Activated CD8-positive, alpha-beta memory T cell treated with anti-CD3 and anti-CD28 coated beads, Interleukin-2, amount 10 ng/mL, durations not matched to agents 7 days and 5 days (primary cell): ENCODE results near the gene JUP. TPM values are rescaled to one million over a fixed set of nuclear protein-coding genes. Genes with fewer than 3 reads are reported as not detected.
"Not testable (repeated sequence)": the region's sequence is repeated elsewhere in the genome, so short reads cannot be mapped to it uniquely, and the experiment has no call there.

Source experiments
- ATAC-seq: fragments of 150-1000 bp; cut with Tn5 transposase; one replicate; pipeline ENCODE4 v1.10.0; 2021; ENCODE audit warnings: moderate library complexity
- CTCF ChIA-PET: fragments of 350-600 bp; sonication (Branson Sonifier 250); formaldehyde crosslinking; loops from one replicate; lab custom pipeline; 2021; ENCODE audit warnings: antibody characterized with exemption; lab: Charles Lee
- DNase-seq: peaks from one replicate; pipeline ENCODE4 v3.0.0-alpha.2; 2020
- H3K27ac Mint-ChIP-seq: one replicate; pipeline ENCODE4 v1.8.0; 2021; ENCODE audit warnings: mild to moderate bottlenecking, mixed read lengths
- H3K27me3 Mint-ChIP-seq: one replicate; pipeline ENCODE4 v1.8.0; 2021; ENCODE audit warnings: mixed read lengths
- H3K36me3 Mint-ChIP-seq: one replicate; pipeline ENCODE4 v1.8.0; 2021; ENCODE audit warnings: mild to moderate bottlenecking, mixed read lengths
- H3K4me1 Mint-ChIP-seq: one replicate; pipeline ENCODE4 v1.8.0; 2021; ENCODE audit warnings: mixed read lengths
- H3K4me3 Mint-ChIP-seq: one replicate; pipeline ENCODE4 v1.8.0; 2021; ENCODE audit warnings: mild to moderate bottlenecking, moderate library complexity, mixed read lengths
- H3K9me3 Mint-ChIP-seq: one replicate; pipeline ENCODE4 v1.8.0; 2022; ENCODE audit warnings: low read depth, mixed read lengths
- total RNA-seq, 2 experiments: library from RNA; stranded (reverse); gene quantifications; one replicate each; pipeline ENCODE4 v1.2.3, GENCODE V29; 2021

JUP gene
- 1 to 10 TPM; 2.3 TPM for total RNA-seq

- DNase-seq (peak; percentile 93), ATAC-seq (peak; percentile 97)
- H3K27me3 Mint-ChIP-seq: peaks cover 62% of the 10 kb centered on the region
- H3K9me3 Mint-ChIP-seq: no peaks in the 10 kb centered on the region
- H3K27ac Mint-ChIP-seq: no peak within 1 kb of the TSS
- CTCF ChIA-PET: interaction anchor here (0.6 to 2.9 kb wide), 14 partner anchors 8 to 408 kb away, joined by 3 to 17 read pairs (median 4); partner anchors contain the start of genes GHDC and P3H4
- peak within 1 kb of the TSS; percentile 16 for H3K4me3 Mint-ChIP-seq
- peaks cover 26% of the 10 kb centered on the region for H3K4me1 Mint-ChIP-seq
- no peaks in the 10 kb centered on the region for H3K36me3 Mint-ChIP-seq
Measured at GRCh38 chr17:41786227-41787020, at the start of gene JUP. TSS of gene JUP (minus strand) at chr17:41786711. CDS start at chr17:41771854, 14,857 bp downstream.

GRCh38 chr17:41835800-41836549, 49.5 kb upstream of the JUP start, which contains the start of gene NT5C3B:
TSS of gene NT5C3B (minus strand) at chr17:41836232. CDS start at chr17:41836193, 39 bp downstream.
- Mint-ChIP-seq H3K9me3 (no peaks in the 10 kb centered on the region), H3K4me1 (peaks cover 15% of the 10 kb centered on the region), H3K27ac (peak within 1 kb of the TSS; percentile 64), H3K4me3 (peak within 1 kb of the TSS; percentile 77), H3K27me3 (peaks cover 5% of the 10 kb centered on the region), H3K36me3 (peaks cover 9% of the 10 kb centered on the region)
- CTCF ChIA-PET: interaction anchor here (0.9 to 1.5 kb wide), 2 partner anchors 29 to 94 kb away, joined by 3 to 5 read pairs; partner anchors contain the start of genes KLHL11 and ODAD4
- peak; percentile 91 for ATAC-seq
- DNase-seq: peak; percentile 67

GRCh38 chr17:41835214-41835799, 48.8 kb upstream of the JUP start:
- Mint-ChIP-seq H3K36me3 (peaks cover 14% of the 10 kb centered on the region), H3K9me3 (no peaks in the 10 kb centered on the region), H3K27me3 (peaks cover 5% of the 10 kb centered on the region), H3K4me1 (peaks cover 15% of the 10 kb centered on the region), H3K4me3 (peak overlapping the region; percentile 77), H3K27ac (no peak overlapping the region)
- no peak for ATAC-seq
- CTCF ChIA-PET: interaction anchor here (0.8 to 1.5 kb wide), 5 partner anchors 23 to 139 kb away, joined by 3 to 5 read pairs (median 4); partner anchors contain the start of genes KLHL11 and P3H4
- DNase-seq: no peak

- not testable (repeated sequence) for H3K27ac Mint-ChIP-seq, ATAC-seq, DNase-seq, H3K9me3 Mint-ChIP-seq, H3K27me3 Mint-ChIP-seq, H3K4me3 Mint-ChIP-seq, H3K4me1 Mint-ChIP-seq
- CTCF ChIA-PET: interaction anchor here (0.8 to 0.9 kb wide), 2 partner anchors 19 to 29 kb away, joined by 3 read pairs; partner anchors contain the start of gene P3H4
- H3K36me3 Mint-ChIP-seq: peaks cover 16% of the 10 kb centered on the region
Measured at GRCh38 chr17:41829961-41830360, 43.5 kb upstream of the JUP start.

- Mint-ChIP-seq H3K9me3 (no peaks in the 10 kb centered on the region), H3K27ac (no peak overlapping the region), H3K36me3 (peaks cover 2% of the 10 kb centered on the region), H3K4me1 (no peaks in the 10 kb centered on the region), H3K4me3 (no peak overlapping the region), H3K27me3 (no peaks in the 10 kb centered on the region)
- ATAC-seq (no peak), DNase-seq (no peak)
- CTCF ChIA-PET: interaction anchor here (0.6 kb wide), 1 partner anchor 69 kb away, joined by 3 read pairs; no protein-coding TSS in a partner anchor
Measured at GRCh38 chr17:41825175-41825845, 38.8 kb upstream of the JUP start.

GRCh38 chr17:41824086-41824485, 37.6 kb upstream of the JUP start:
- Mint-ChIP-seq H3K4me3 (no peak overlapping the region), H3K9me3 (no peaks in the 10 kb centered on the region), H3K27me3 (no peaks in the 10 kb centered on the region), H3K4me1 (no peaks in the 10 kb centered on the region), H3K27ac (no peak overlapping the region), H3K36me3 (no peaks in the 10 kb centered on the region)
- ATAC-seq (no peak), DNase-seq (no peak)
- CTCF ChIA-PET: no interaction called here

GRCh38 chr17:41823580-41823979, 37.1 kb upstream of the JUP start:
- CTCF ChIA-PET: no interaction called here
- DNase-seq (no peak), ATAC-seq (no peak)
- Mint-ChIP-seq H3K27ac (no peak overlapping the region), H3K9me3 (no peaks in the 10 kb centered on the region), H3K36me3 (no peaks in the 10 kb centered on the region), H3K27me3 (no peaks in the 10 kb centered on the region), H3K4me3 (no peak overlapping the region), H3K4me1 (no peaks in the 10 kb centered on the region)

- Mint-ChIP-seq H3K4me3 (no peak overlapping the region), H3K27ac (no peak overlapping the region), H3K27me3 (no peaks in the 10 kb centered on the region), H3K9me3 (no peaks in the 10 kb centered on the region), H3K36me3 (no peaks in the 10 kb centered on the region), H3K4me1 (no peaks in the 10 kb centered on the region)
- ATAC-seq (no peak), DNase-seq (no peak)
- CTCF ChIA-PET: interaction anchor here (1.1 kb wide), 1 partner anchor 18 kb away, joined by 3 read pairs; no protein-coding TSS in a partner anchor
Measured at GRCh38 chr17:41823141-41823524, 36.6 kb upstream of the JUP start.

- no peak for ATAC-seq
- Mint-ChIP-seq H3K36me3 (no peaks in the 10 kb centered on the region), H3K27me3 (no peaks in the 10 kb centered on the region), H3K4me1 (no peaks in the 10 kb centered on the region), H3K9me3 (no peaks in the 10 kb centered on the region), H3K27ac (no peak overlapping the region), H3K4me3 (no peak overlapping the region)
- no peak for DNase-seq
- CTCF ChIA-PET: interaction anchor here (0.9 to 1.1 kb wide), 2 partner anchors 17 to 20 kb away, joined by 3 read pairs; no protein-coding TSS in a partner anchor
Measured at GRCh38 chr17:41822216-41823140, 36.0 kb upstream of the JUP start.

- Mint-ChIP-seq H3K36me3 (no peaks in the 10 kb centered on the region), H3K27me3 (no peaks in the 10 kb centered on the region), H3K4me1 (no peaks in the 10 kb centered on the region), H3K9me3 (no peaks in the 10 kb centered on the region), H3K27ac (no peak overlapping the region), H3K4me3 (no peak overlapping the region)
- ATAC-seq (no peak), DNase-seq (no peak)
- CTCF ChIA-PET: interaction anchor here (0.9 to 1.1 kb wide), 2 partner anchors 16 to 20 kb away, joined by 3 read pairs; no protein-coding TSS in a partner anchor
Measured at GRCh38 chr17:41821776-41822175, 35.3 kb upstream of the JUP start.

- no peak for DNase-seq
- CTCF ChIA-PET: no interaction called here
- Mint-ChIP-seq H3K36me3 (no peaks in the 10 kb centered on the region), H3K4me3 (no peak overlapping the region), H3K4me1 (peaks cover 2% of the 10 kb centered on the region), H3K9me3 (no peaks in the 10 kb centered on the region), H3K27me3 (peaks cover 5% of the 10 kb centered on the region), H3K27ac (no peak overlapping the region)
- ATAC-seq: no peak
Measured at GRCh38 chr17:41818024-41818423, 31.5 kb upstream of the JUP start.
